Parathyroid adenoma (tissue), 2 donors: Measurements from ENCODE around the gene PROM2.

Source experiments
- H2AFZ ChIP-seq: fragments of 300-600 bp; sonication (generic); one replicate; pipeline ENCODE4 v1.7.0; 2017; ENCODE audit warnings: antibody characterized with exemption, mild to moderate bottlenecking
- H3K27ac ChIP-seq: fragments of 300-600 bp; sonication (generic); one replicate; pipeline ENCODE4 v1.7.0; 2017
- H3K27me3 ChIP-seq: fragments of 300-600 bp; sonication (generic); one replicate; pipeline ENCODE4 v1.7.0; 2017; ENCODE audit warnings: low read length; ENCODE audit not compliant: control insufficient read depth, insufficient read depth
- H3K36me3 ChIP-seq: fragments of 300-600 bp; sonication (generic); one replicate; pipeline ENCODE4 v1.7.0; 2017; ENCODE audit warnings: low read length; ENCODE audit not compliant: control insufficient read depth, insufficient read depth
- H3K4me1 ChIP-seq: fragments of 300-600 bp; sonication (generic); one replicate; pipeline ENCODE4 v1.7.0; 2017; ENCODE audit warnings: control low read depth
- H3K4me2 ChIP-seq: fragments of 300-600 bp; sonication (generic); one replicate; pipeline ENCODE4 v1.7.0; 2017; ENCODE audit warnings: low read length
- H3K4me3 ChIP-seq: fragments of 300-600 bp; sonication (generic); one replicate; pipeline ENCODE4 v1.7.0; 2017; ENCODE audit warnings: low read depth, low read length
- H3K79me2 ChIP-seq: fragments of 300-600 bp; sonication (generic); one replicate; pipeline ENCODE4 v1.7.0; 2017; ENCODE audit warnings: control low read depth
- H3K9ac ChIP-seq: fragments of 300-600 bp; sonication (generic); one replicate; pipeline ENCODE4 v1.7.0; 2017; ENCODE audit warnings: mild to moderate bottlenecking
- H3K9me3 ChIP-seq: fragments of 300-600 bp; sonication (generic); one replicate; pipeline ENCODE4 v1.7.0; 2017; ENCODE audit warnings: low read length; ENCODE audit not compliant: control insufficient read depth
- TF ChIP-seq, protein P1 (sequence below): fragments of 300-600 bp; sonication (generic); IDR thresholded peaks from one replicate; pipeline ENCODE4 v1.7.0; 2017; ENCODE audit warnings: antibody characterized with exemption, mild to moderate bottlenecking
- donor health status: primary hyperparathyroidism.

Gene PROM2

DNA sequence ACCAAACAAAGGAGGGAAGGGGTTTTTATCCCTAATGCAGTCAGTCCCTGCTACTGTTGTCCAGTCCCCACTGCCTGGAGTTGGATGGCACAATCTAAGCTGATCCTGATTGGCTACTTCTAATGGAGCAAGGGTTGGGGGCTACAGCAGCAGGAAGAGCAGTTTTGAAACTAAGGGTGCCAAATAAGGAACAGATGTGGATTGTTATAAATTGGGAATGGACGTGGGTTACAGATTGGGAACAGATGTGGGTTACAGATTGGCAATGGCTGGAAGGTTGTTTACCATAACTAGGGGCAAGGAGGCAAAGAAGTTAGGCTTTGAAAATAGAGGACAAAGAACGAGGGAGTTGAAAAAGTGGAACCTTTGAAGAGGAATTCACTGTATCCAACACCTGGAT, 16.0 kb upstream of the PROM2 start:
- Histone ChIP-seq H3K27me3 (no peaks in the 10 kb centered on the region), H3K9me3 (no peaks in the 10 kb centered on the region), H3K27ac (no peak overlapping the region), H3K4me3 (no peak overlapping the region), H2AFZ (no peak overlapping the region), H3K9ac (no peak overlapping the region), H3K4me2 (no peak overlapping the region), H3K79me2 (no peaks in the 10 kb centered on the region), H3K36me3 (no peaks in the 10 kb centered on the region), H3K4me1 (peaks cover 14% of the 10 kb centered on the region)
- TF ChIP-seq, protein P1, sequence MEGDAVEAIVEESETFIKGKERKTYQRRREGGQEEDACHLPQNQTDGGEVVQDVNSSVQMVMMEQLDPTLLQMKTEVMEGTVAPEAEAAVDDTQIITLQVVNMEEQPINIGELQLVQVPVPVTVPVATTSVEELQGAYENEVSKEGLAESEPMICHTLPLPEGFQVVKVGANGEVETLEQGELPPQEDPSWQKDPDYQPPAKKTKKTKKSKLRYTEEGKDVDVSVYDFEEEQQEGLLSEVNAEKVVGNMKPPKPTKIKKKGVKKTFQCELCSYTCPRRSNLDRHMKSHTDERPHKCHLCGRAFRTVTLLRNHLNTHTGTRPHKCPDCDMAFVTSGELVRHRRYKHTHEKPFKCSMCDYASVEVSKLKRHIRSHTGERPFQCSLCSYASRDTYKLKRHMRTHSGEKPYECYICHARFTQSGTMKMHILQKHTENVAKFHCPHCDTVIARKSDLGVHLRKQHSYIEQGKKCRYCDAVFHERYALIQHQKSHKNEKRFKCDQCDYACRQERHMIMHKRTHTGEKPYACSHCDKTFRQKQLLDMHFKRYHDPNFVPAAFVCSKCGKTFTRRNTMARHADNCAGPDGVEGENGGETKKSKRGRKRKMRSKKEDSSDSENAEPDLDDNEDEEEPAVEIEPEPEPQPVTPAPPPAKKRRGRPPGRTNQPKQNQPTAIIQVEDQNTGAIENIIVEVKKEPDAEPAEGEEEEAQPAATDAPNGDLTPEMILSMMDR, result no peak

DNA sequence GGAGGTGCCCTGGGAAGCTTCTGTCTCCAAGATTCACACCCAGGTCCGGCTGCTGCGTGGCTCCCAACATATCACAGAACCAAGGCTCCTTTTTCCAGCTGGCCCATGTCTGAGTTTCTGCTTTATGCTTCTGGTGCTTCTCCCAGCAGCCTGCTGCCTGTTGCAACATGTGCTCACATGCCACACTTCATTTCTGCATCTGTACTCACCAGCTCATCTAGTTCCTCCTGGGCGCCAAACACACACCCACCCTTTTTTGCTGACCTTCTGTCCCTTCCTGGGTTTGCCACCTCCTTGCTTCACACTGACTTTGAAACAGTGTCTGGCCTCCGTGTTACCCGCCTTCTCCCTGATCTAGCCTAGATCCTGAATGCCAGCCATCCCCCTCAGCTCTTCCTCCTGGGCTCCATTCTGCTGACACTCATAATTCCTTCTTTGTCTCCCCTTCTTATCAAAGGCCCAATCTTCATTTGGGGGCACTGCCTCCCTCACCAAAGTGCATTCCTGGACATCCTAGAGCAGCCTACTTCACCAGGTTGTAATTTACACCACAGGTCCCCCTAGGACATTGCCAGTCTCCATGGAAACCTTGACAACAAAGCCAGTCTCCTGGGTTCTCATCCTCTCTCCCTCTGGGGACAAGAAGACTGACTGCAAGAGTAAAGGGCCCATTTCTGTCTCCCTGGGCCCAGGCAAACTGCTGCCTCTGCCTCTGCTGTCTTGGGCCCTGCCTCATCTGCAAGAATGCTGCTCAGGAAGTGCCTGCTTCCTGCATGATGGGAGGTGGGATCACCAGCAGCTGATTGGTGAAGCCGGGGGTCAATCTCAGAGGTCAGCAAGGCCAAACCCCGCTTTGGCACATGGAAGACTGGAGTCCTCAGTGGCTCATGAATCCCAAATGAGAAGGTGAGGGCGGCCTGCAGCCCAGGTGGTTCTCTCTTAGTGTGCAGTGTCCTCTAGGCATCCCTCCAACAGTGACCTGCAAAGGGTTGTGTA, 13.9 kb upstream of the PROM2 start:
- TF ChIP-seq, protein P1, result no peak
- peak overlapping the region; percentile 81 for H3K27ac ChIP-seq

DNA sequence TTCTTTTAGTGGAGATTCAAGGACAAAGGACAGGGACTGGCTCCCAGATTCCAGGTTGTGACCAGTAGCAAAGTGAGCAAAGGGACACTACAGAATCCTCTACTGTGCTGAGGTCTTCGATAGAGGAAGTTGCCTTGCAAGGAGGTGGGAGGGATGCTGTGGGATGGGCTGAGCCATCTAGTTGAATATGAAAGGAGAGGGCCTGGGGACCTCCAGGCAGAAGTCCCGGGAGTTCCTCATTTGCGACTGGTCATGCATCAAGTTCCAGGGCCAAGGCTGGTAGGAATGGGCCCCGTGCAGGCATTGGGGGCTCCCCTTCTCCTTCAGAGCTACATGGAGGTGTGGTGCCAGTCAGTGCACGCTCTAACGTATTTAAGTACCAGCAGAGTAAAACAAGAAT, 12.6 kb upstream of the PROM2 start:
- Histone ChIP-seq H3K4me2 (no peak overlapping the region), H3K9ac (no peak overlapping the region), H3K27ac (no peak overlapping the region), H3K27me3 (no peaks in the 10 kb centered on the region), H3K36me3 (no peaks in the 10 kb centered on the region), H3K79me2 (no peaks in the 10 kb centered on the region), H3K9me3 (no peaks in the 10 kb centered on the region), H3K4me1 (peaks cover 28% of the 10 kb centered on the region), H3K4me3 (no peak overlapping the region), H2AFZ (no peak overlapping the region)
- TF ChIP-seq, protein P1, result no peak

More for the DNA sequence above, 13.9 kb upstream of the PROM2 start:
- peaks cover 24% of the 10 kb centered on the region for H3K4me1 ChIP-seq
- peak overlapping the region; percentile 51 for H2AFZ ChIP-seq
- no peaks in the 10 kb centered on the region for H3K36me3 ChIP-seq
- H3K4me2 ChIP-seq, result no peak overlapping the region
- no peak overlapping the region for H3K4me3 ChIP-seq
- H3K9ac ChIP-seq, result no peak overlapping the region
- no peaks in the 10 kb centered on the region for H3K9me3 ChIP-seq
- H3K79me2 ChIP-seq, result no peaks in the 10 kb centered on the region
- no peaks in the 10 kb centered on the region for H3K27me3 ChIP-seq

DNA sequence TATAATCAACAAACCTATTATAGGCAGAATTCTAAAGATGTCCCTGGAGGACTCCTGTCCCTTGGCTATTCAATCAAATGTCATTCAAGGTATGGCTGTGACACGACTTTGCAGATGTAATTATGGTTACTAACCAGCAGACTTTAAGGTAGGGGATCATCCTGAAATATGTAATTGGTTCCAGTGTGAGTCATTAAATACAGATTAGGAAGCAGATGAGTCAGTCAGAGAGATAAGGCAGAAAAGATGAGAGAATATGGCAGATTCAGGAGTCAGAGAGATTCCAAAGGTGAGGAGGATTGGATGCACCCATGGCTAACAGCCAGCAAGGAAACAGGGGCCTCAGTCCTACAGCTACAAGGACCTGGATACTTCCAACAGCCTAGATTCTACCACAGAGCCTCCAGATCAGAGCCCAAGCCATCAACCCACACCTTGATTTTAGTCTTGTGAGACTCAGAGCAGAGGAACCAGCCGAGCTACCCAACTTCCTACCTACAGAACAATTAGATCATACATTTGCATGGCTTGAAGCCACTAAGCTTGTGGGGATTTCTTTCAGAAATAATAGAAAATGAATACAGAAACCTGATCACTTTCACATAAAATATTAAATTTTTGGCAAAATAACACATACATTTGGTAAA, 11.2 kb upstream of the PROM2 start:
- H2AFZ ChIP-seq, result no peak overlapping the region
- H3K27me3 ChIP-seq, result no peaks in the 10 kb centered on the region
- peaks cover 31% of the 10 kb centered on the region for H3K4me1 ChIP-seq
- no peak overlapping the region for H3K4me2 ChIP-seq
- H3K4me3 ChIP-seq, result no peak overlapping the region
- TF ChIP-seq, protein P1, result no peak
- no peak overlapping the region for H3K9ac ChIP-seq
- no peaks in the 10 kb centered on the region for H3K36me3 ChIP-seq
- no peak overlapping the region for H3K27ac ChIP-seq
- H3K9me3 ChIP-seq, result no peaks in the 10 kb centered on the region
- no peaks in the 10 kb centered on the region for H3K79me2 ChIP-seq
